ENCODE data around the gene CTPS1. TPM values are rescaled to one million over a fixed set of nuclear protein-coding genes. Genes with fewer than 3 reads are reported as not detected.

Gene CTPS1
- total RNA-seq, 1 donor from 2014 or later = 61.6 TPM

DNA sequence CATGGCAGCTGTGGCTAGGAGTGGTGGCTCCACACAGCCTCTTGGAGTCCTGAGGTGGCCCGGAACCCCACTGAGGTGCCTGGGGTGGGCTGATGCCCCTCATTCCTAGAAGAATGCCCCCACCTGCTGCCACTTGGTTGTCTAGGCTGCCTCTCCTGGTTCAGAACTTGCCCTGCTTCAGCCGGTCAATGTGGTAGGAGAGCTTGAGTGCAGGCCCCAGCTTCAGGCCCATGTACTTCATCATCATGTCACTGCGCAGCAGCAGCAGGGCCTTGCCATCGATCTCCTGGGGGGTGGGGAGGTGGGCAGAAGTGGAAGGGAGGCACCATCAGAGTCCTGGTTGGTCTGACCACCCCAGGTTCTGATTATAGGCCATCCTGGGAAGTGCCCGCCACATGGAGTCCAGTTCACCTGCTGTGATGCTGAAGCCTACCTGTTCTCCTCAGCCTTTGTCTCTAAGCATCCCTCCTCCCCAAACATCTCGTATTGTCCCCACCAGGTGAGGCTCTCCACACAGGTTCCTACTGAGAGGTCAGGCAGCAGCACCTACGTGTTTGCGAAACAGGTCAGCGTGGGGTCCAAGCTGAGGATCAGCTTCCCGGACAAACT, 48.6 kb downstream of the CTPS1 start:
- DNase-seq (ENCODE audit: low read depth) = no peak
- H3K4me3 ChIP-seq (ENCODE audit: low read depth, low read length) = no peak overlapping the region
- no peak for TF ChIP-seq CTCF (conservative IDR thresholded peaks at IDR 0.05; ENCODE audit: low read depth, low read length)

GRCh38 chr1:41030872-41031616, 51.5 kb downstream of the CTPS1 start:
- DNase-seq (ENCODE audit: low read depth) = no peak
- no peak overlapping the region for H3K4me3 ChIP-seq (ENCODE audit: low read depth, low read length)
- TF ChIP-seq CTCF (conservative IDR thresholded peaks at IDR 0.05; ENCODE audit: low read depth, low read length) = no peak

DNA sequence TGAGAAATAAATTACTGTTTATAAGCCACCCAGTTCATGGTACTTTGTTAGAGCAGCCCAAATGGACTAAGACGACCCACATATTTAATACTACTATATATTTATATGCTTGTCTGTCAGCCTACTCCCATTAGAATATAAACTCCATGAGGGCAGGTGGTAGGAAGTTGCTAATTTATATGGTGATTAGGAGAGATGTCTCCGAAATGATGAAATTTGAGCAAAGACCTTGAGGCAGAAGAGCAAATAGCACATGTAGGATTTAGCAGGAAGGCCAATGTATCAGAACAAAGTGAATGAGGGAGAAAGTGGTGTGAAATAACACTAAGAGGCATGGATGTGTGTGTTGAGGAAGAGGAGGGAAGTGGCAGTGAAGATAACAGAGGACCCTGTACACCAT, 52.7 kb downstream of the CTPS1 start:
- no peak for DNase-seq (ENCODE audit: low read depth)
- no peak overlapping the region for H3K4me3 ChIP-seq (ENCODE audit: low read depth, low read length)
- TF ChIP-seq CTCF (conservative IDR thresholded peaks at IDR 0.05; ENCODE audit: low read depth, low read length) = no peak

DNA sequence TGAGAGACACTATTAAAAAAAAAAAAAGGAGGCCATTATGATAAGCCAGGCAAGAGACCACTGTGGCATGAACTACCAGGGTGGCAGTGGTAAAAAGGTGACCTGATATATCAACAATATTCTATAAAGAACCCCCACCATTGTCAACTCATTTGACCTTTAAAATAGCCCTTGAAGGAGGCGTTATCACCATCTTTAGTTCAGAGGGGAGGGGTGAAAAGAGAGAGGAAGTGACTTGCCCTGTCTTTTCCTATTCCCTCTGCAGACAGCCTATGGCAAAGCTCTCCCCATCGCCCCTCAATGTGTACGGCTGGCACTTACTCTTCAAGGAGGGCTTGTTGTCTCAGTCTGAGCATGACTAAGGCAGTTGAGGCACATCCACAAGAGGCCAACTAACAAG, 53.8 kb downstream of the CTPS1 start:
- DNase-seq (ENCODE audit: low read depth) = no peak
- no peak for TF ChIP-seq CTCF (conservative IDR thresholded peaks at IDR 0.05; ENCODE audit: low read depth, low read length)
- H3K4me3 ChIP-seq (ENCODE audit: low read depth, low read length) = no peak overlapping the region

DNA sequence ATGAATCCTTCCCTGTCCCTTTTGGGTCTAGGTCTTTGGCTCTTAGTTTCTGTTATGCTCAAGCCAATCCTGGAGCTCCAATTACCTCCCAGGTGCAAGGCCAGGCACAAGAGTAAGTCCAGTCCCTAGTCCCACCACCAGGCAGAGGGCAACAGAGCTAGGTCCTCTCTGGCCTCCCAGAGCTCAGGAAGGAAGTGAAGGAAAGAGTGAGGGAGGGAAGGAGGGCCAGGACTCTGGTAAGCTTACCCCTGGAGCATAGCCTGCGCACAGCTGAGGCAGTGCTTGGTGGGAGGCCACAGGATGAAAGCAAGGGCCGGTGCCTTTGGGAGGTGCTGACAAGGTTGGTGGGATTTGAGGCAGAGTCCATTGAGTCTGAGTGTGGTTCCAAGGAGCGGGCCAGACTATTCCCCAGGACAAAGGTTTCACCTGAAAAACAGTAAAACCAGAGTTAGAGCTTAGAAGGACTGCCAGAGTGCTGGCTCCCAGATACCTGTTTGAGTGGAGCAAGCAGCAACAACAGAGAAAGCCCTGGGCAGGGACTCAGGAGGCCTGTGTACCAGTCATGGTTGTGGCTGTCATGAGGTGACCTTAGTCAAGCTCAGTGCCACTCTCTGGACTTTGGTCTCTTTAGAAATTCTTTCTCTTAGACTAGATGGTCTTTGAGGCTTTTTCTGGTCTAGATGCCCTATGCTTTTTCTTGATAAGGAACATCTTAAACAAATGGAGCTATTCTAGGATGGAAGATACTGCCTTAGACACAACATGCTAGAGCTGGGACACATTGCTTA, 57.8 kb downstream of the CTPS1 start:
- no peak for DNase-seq (ENCODE audit: low read depth)
- no peak for TF ChIP-seq CTCF (conservative IDR thresholded peaks at IDR 0.05; ENCODE audit: low read depth, low read length)
- no peak overlapping the region for H3K4me3 ChIP-seq (ENCODE audit: low read depth, low read length)

DNA sequence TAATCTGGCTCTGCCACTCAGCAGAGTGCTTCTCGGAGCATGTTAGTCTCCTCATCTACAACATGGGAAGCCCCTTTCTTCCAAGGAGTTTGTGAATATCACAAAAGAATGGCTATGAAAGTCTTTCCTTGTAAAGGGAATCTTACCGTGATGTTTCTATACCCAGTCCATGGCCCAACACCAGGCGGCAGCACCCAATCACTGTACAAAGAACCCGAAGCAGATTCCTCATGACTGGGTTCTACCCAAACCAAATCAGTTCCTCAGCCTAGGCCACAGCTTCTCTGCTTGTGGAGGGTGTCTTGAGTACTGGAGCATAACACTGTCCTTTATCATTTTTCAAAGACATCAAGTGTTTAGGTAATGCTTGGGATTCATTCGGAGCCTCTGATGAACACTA, 58.6 kb downstream of the CTPS1 start:
- TF ChIP-seq CTCF (conservative IDR thresholded peaks at IDR 0.05; ENCODE audit: low read depth, low read length) = no peak
- no peak for DNase-seq (ENCODE audit: low read depth)
- H3K4me3 ChIP-seq (ENCODE audit: low read depth, low read length) = no peak overlapping the region
